NCI-H2107 (cell line): Measurements from ENCODE around the gene PAQR5.
"Not testable (repeated sequence)": the region's sequence is repeated elsewhere in the genome, so short reads cannot be mapped to it uniquely, and the experiment has no call there.

Experiments
- DNase-seq: peaks from one replicate; lab custom pipeline; 2025; lab: John Stamatoyannopoulos, UW

Gene PAQR5

GRCh38 chr15:69293741-69294615 is 4.7 kb upstream of the PAQR5 start:
- DNase-seq: no peak

DNA sequence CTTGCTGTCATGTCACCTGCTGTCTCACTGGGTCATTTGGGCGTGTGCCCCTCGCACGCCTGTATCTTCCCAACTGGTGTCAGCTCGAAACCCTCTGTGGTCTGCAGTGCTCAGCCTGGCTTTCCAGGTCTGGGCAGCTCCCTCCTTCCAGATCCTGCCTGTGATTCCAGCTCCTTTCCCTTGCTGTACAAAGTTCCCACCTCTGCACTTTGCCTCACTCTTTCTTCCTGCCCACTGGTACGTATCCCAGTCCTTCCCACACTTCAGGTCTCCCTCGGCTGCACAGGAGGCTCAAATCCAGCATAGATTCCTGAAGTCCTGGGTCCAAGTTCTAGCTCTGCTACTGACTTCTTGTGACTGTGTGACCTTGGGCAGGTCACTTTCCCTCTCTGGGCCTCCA is 2.1 kb upstream of the PAQR5 start:
- no peak for DNase-seq

- DNase-seq: no peak
Observed at GRCh38 chr15:69297642-69298353, 914 bp upstream of the PAQR5 start.

DNA sequence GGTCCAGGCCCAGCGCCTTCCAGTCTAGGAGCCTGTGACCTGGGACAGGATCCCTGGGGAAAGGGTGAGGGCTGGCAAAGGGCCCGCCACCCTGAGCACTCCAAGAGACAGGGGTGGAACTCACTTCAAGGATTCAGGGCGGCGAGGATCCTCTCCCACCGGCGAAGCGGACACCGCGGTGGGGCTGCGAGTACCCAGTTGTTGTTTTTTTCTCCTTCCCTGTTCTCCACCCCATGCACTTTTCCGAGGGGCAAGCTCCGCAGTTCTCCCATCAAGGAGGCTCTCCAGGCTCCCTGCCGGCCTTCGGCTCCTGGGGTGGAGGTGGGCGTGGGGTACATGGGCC is 387 bp upstream of the PAQR5 start:
- no peak for DNase-seq

- no peak for DNase-seq
Observed at GRCh38 chr15:69299451-69299886, 757 bp downstream of the PAQR5 start.

GRCh38 chr15:69299943-69300588 is 1.4 kb downstream of the PAQR5 start:
- no peak for DNase-seq

- DNase-seq: not testable (repeated sequence)
Observed at GRCh38 chr15:69301101-69301500, 2.4 kb downstream of the PAQR5 start.

- not testable (repeated sequence) for DNase-seq
Observed at GRCh38 chr15:69302087-69302486, 3.4 kb downstream of the PAQR5 start.

DNA sequence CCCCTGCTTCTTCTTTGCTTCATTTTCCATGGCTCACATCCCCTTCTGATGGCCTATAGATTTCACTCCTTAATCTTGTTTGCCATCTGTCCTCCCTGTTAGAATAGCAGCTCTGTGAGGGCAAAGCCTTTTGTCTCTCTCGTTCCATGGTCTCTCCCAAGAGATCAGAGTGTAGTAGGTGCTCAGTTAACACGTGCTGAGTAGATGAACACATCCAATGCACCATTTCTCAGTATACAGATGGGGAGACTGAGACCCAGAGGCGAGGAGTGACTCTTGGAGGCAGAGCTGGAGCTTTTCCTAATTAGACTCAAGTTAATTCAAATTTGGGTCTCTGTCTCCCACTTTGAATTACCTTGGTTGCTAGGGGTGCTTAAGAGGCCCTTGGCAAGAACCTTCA is 4.2 kb downstream of the PAQR5 start:
- no peak for DNase-seq

DNA sequence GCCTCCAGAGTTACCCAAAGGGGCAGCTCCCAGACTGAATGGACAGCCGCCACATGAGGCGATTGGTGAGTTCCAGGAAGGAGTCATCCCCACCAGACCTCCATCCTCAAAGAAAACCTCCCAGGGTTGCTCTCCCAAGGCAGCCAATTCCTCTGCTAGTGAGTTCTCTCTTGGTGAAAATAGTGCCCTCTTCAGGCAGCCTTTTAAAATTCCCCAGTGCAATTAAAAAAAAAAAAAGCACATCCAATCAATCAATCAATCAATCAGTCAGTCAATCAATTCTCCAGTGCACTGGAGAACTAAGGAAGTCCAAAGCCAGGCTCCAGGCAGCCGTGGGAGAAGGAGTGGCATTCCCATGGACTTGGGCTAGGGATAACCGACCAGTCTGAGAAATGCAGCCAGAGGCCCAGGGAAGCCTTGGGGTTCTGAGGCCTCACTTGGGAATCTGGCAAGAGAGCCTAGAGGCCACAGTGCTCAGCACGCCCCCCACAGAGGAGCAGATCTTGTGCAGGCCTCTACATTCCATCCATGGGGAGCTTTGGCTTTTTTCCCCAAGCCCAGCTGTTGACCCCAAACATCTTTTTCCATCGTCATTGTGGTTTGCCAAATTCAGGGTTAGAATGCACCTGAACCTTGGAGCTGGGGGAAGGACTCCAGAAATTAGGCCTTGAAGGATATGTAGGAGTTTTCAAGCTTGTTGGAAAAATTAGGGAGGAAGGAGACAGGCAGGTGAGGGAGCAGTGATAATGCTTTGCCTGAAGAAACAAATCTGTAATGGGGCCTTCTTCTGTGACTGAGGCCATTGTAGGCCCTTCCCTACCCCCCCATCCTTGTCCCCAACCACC is 4.8 kb downstream of the PAQR5 start:
- DNase-seq: no peak

- no peak for DNase-seq
Observed at GRCh38 chr15:69304182-69304545, 5.5 kb downstream of the PAQR5 start.

- DNase-seq: no peak
Observed at GRCh38 chr15:69305204-69305931, 6.7 kb downstream of the PAQR5 start.

GRCh38 chr15:69305933-69306568 is 7.3 kb downstream of the PAQR5 start:
- no peak for DNase-seq

GRCh38 chr15:69307939-69308338 is 9.2 kb downstream of the PAQR5 start:
- DNase-seq: no peak

- no peak for DNase-seq
Observed at GRCh38 chr15:69308949-69309348, 10.2 kb downstream of the PAQR5 start.

DNA sequence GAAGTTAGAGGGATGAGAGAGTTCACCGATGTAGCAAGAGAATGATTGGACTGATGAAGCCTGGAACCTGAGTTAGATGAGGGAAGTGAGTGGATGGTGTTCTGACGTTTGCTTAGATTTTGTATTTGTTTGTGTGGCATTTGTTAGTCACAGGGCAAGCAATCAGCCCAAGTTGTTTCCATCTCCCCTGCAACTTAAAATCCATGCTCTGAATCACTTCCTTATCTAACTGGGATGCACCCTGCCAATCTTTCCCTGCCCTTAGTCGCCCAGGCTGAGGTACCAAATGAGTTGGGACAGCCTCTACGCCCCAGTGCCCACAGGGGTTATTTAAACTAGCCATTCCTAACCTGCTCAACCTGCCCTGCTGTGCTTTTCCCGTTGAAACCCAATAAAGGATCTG is 12.6 kb downstream of the PAQR5 start:
- DNase-seq: no peak

DNA sequence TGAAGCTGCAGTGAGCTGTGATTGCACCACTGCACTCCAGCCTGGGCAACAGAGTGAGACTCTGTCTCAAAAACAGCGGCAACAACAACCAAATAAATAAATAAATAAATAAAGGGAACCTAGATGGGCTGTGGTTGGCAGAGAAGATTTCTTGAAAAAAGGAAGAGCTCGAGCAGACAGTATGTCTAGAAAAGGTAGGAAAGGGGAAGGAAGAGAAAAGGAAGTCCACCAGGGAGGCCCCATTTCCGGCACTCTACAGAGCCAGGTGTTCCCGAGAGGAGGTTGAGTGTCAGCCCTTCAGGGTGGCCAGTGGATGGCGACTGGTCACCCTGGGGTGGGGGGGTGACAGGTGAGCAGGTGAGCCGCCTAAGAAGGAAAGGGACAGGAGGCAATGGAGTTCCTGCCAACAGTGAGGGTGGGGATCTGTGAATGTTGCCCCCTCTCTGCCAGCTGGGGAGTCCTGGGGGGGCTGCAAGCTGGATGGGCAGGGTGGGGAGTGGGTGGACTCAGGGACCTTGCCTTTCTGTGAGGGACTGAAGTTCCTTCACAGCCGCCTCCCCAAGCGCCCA is 14.8 kb downstream of the PAQR5 start:
- no peak for DNase-seq

DNA sequence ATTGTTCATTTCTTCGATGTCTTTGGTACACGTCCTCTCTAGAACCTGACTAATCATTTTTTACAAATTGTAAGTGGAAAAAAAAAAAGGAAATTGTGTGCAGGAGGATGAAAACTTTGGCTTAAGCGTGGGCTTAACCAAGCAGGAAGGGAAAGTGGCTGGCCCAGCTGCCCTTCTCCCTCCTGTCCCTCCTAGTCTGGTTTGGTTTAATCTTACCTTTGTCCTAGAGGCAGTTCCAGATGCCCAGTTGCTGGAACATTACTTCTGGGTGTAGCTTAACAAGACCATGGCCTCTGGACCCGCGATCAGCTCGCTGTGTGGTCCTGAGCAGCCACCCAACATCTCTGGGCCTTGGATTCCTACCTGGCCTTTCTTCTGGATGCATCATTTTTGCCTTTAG is 15.4 kb downstream of the PAQR5 start:
- DNase-seq: no peak

DNA sequence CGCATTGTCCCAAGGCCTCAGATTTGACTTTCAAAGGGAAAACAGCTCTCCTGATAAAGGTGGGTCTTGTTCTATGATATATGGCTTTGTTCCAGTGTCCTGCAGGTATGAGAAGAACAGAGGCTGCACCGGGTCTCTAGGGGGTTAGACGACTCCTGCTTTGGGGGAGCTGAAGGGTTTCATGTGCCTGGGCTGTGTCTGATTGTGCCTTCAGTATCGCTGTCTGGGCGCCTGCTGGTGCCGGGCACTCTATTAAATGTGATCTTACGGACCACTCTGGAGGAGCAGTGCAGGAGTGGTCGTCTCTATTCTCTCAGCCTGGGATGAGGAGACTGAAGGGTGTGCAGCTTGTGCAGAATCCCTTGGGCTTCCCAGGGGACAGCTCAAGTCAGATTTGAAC is 16.0 kb downstream of the PAQR5 start:
- no peak for DNase-seq

DNA sequence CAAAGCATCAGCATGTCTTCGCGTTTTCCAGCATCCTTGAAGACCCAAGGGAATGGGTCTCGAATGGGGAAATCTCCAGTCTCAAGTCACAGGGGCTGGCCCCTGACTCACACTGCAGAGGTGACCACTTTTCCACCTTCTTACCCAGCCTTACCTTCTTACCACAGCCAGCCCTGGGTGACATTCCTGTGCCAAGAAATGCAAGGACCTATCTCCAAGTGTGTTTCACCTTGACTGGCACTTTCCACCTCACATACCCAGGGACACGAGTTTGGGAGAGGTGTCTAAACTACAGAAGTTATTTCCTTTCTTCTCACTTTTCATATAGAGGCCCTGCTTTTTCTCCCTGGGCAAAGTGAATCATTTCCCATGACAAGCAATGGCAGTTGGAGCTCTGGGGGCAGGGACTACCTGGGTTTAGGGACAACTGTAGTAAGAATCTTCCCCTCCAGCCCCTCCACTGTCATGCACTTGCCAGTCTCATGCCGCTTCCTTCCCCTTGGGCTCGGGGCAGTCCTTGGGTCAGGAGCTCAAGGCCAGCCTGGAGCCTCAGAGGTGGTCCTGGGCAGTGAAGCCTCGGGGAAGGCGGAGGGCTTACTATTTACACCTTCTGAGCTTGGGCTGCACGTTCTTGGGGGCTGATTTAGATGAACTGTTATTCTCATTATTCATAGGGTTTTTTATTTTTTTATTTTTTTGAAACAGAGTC is 16.8 kb downstream of the PAQR5 start:
- DNase-seq: no peak
